Measurements from ENCODE around the gene POMGNT1.

POMGNT1 gene

GRCh38 chr1:46171871-46172270 lies 26.4 kb downstream of the POMGNT1 start:
- 86 to 89% methylated on average over 2 to 4 of the region's 6 CpGs for WGBS, 2 experiments (ENCODE audit: insufficient coverage in 2 of 2)
- Histone ChIP-seq H3K4me1 (ENCODE audit: control insufficient read depth, insufficient read depth, low read length, poor library complexity, severe bottlenecking) (peaks cover 20% of the 10 kb centered on the region), H3K4me3 (ENCODE audit: extremely low read depth, insufficient read depth, low read length, poor library complexity, severe bottlenecking) (no peak overlapping the region), H3K9me3 (ENCODE audit: control insufficient read depth, low read length) (no peaks in the 10 kb centered on the region), H3K27ac (ENCODE audit: low read depth, low read length, severe bottlenecking) (no peak overlapping the region), H3K36me3 (ENCODE audit: control insufficient read depth, insufficient read depth, low read length) (no peaks in the 10 kb centered on the region)

- H3K4me3 ChIP-seq (ENCODE audit: extremely low read depth, insufficient read depth, low read length, poor library complexity, severe bottlenecking) = no peak overlapping the region
- 91 to 96% methylated on average over 8 of the region's 8 CpGs for WGBS, 2 experiments (ENCODE audit: insufficient coverage in 2 of 2)
- H3K36me3 ChIP-seq (ENCODE audit: control insufficient read depth, insufficient read depth, low read length) = no peaks in the 10 kb centered on the region
- H3K9me3 ChIP-seq (ENCODE audit: control insufficient read depth, low read length) = no peaks in the 10 kb centered on the region
- H3K4me1 ChIP-seq (ENCODE audit: control insufficient read depth, insufficient read depth, low read length, poor library complexity, severe bottlenecking) = peaks cover 20% of the 10 kb centered on the region
- no peak overlapping the region for H3K27ac ChIP-seq (ENCODE audit: low read depth, low read length, severe bottlenecking)
Measured at GRCh38 chr1:46171351-46171750, 26.9 kb downstream of the POMGNT1 start.

- WGBS, 2 experiments (ENCODE audit: insufficient coverage in 2 of 2) = 100% methylated on average over 1 to 2 of the region's 3 CpGs
- no peaks in the 10 kb centered on the region for H3K9me3 ChIP-seq (ENCODE audit: control insufficient read depth, low read length)
Measured at GRCh38 chr1:46169811-46170454, 28.3 kb downstream of the POMGNT1 start.

GRCh38 chr1:46168477-46168876 lies 29.8 kb downstream of the POMGNT1 start:
- H3K9me3 ChIP-seq (ENCODE audit: control insufficient read depth, low read length) = no peaks in the 10 kb centered on the region
- peaks cover 6% of the 10 kb centered on the region for H3K4me1 ChIP-seq (ENCODE audit: control insufficient read depth, insufficient read depth, low read length, poor library complexity, severe bottlenecking)
- no peaks in the 10 kb centered on the region for H3K36me3 ChIP-seq (ENCODE audit: control insufficient read depth, insufficient read depth, low read length)
- 71% methylated on average over 1 of the region's 1 CpG; no CpG with 5 or more reads in 1 of the 2 experiments for WGBS, 2 experiments (ENCODE audit: insufficient coverage in 2 of 2)
- H3K4me3 ChIP-seq (ENCODE audit: extremely low read depth, insufficient read depth, low read length, poor library complexity, severe bottlenecking) = no peak overlapping the region
- H3K27ac ChIP-seq (ENCODE audit: low read depth, low read length, severe bottlenecking) = no peak overlapping the region

More at GRCh38 chr1:46169811-46170454, 28.3 kb downstream of the POMGNT1 start:
- Histone ChIP-seq H3K4me3 (ENCODE audit: extremely low read depth, insufficient read depth, low read length, poor library complexity, severe bottlenecking) (no peak overlapping the region), H3K36me3 (ENCODE audit: control insufficient read depth, insufficient read depth, low read length) (no peaks in the 10 kb centered on the region), H3K4me1 (ENCODE audit: control insufficient read depth, insufficient read depth, low read length, poor library complexity, severe bottlenecking) (peaks cover 20% of the 10 kb centered on the region), H3K27ac (ENCODE audit: low read depth, low read length, severe bottlenecking) (no peak overlapping the region)

GRCh38 chr1:46166521-46167462 lies 31.4 kb downstream of the POMGNT1 start:
- no peak overlapping the region for H3K4me3 ChIP-seq (ENCODE audit: extremely low read depth, insufficient read depth, low read length, poor library complexity, severe bottlenecking)
- WGBS, 2 experiments (ENCODE audit: insufficient coverage in 2 of 2) = 89% methylated on average over 44 to 46 of the region's 47 CpGs
- H3K4me1 ChIP-seq (ENCODE audit: control insufficient read depth, insufficient read depth, low read length, poor library complexity, severe bottlenecking) = no peaks in the 10 kb centered on the region
- no peaks in the 10 kb centered on the region for H3K36me3 ChIP-seq (ENCODE audit: control insufficient read depth, insufficient read depth, low read length)
- no peak overlapping the region for H3K27ac ChIP-seq (ENCODE audit: low read depth, low read length, severe bottlenecking)
- H3K9me3 ChIP-seq (ENCODE audit: control insufficient read depth, low read length) = no peaks in the 10 kb centered on the region

GRCh38 chr1:46160212-46160611 lies 38.0 kb downstream of the POMGNT1 start:
- no peak overlapping the region for H3K27ac ChIP-seq (ENCODE audit: low read depth, low read length, severe bottlenecking)
- no peaks in the 10 kb centered on the region for H3K4me1 ChIP-seq (ENCODE audit: control insufficient read depth, insufficient read depth, low read length, poor library complexity, severe bottlenecking)
- no peaks in the 10 kb centered on the region for H3K36me3 ChIP-seq (ENCODE audit: control insufficient read depth, insufficient read depth, low read length)
- H3K9me3 ChIP-seq (ENCODE audit: control insufficient read depth, low read length) = no peaks in the 10 kb centered on the region
- no peak overlapping the region for H3K4me3 ChIP-seq (ENCODE audit: extremely low read depth, insufficient read depth, low read length, poor library complexity, severe bottlenecking)
- 80% methylated on average over 1 of the region's 1 CpG for WGBS, 2 experiments (ENCODE audit: insufficient coverage in 2 of 2)

GRCh38 chr1:46159516-46159915 lies 38.7 kb downstream of the POMGNT1 start:
- Histone ChIP-seq H3K9me3 (ENCODE audit: control insufficient read depth, low read length) (no peaks in the 10 kb centered on the region), H3K4me1 (ENCODE audit: control insufficient read depth, insufficient read depth, low read length, poor library complexity, severe bottlenecking) (no peaks in the 10 kb centered on the region), H3K36me3 (ENCODE audit: control insufficient read depth, insufficient read depth, low read length) (no peaks in the 10 kb centered on the region), H3K4me3 (ENCODE audit: extremely low read depth, insufficient read depth, low read length, poor library complexity, severe bottlenecking) (no peak overlapping the region), H3K27ac (ENCODE audit: low read depth, low read length, severe bottlenecking) (no peak overlapping the region)
- 83 to 97% methylated on average over 3 of the region's 3 CpGs for WGBS, 2 experiments (ENCODE audit: insufficient coverage in 2 of 2)

GRCh38 chr1:46158312-46159281 lies 39.6 kb downstream of the POMGNT1 start:
- Histone ChIP-seq H3K27ac (ENCODE audit: low read depth, low read length, severe bottlenecking) (no peak overlapping the region), H3K4me1 (ENCODE audit: control insufficient read depth, insufficient read depth, low read length, poor library complexity, severe bottlenecking) (no peaks in the 10 kb centered on the region), H3K4me3 (ENCODE audit: extremely low read depth, insufficient read depth, low read length, poor library complexity, severe bottlenecking) (no peak overlapping the region), H3K36me3 (ENCODE audit: control insufficient read depth, insufficient read depth, low read length) (no peaks in the 10 kb centered on the region), H3K9me3 (ENCODE audit: control insufficient read depth, low read length) (no peaks in the 10 kb centered on the region)
- WGBS, 2 experiments (ENCODE audit: insufficient coverage in 2 of 2) = 90 to 100% methylated on average over 6 to 11 of the region's 13 CpGs

GRCh38 chr1:46157916-46158311 lies 40.3 kb downstream of the POMGNT1 start:
- no peaks in the 10 kb centered on the region for H3K4me1 ChIP-seq (ENCODE audit: control insufficient read depth, insufficient read depth, low read length, poor library complexity, severe bottlenecking)
- 92 to 100% methylated on average over 1 of the region's 1 CpG for WGBS, 2 experiments (ENCODE audit: insufficient coverage in 2 of 2)
- no peaks in the 10 kb centered on the region for H3K9me3 ChIP-seq (ENCODE audit: control insufficient read depth, low read length)
- H3K36me3 ChIP-seq (ENCODE audit: control insufficient read depth, insufficient read depth, low read length) = no peaks in the 10 kb centered on the region
- H3K27ac ChIP-seq (ENCODE audit: low read depth, low read length, severe bottlenecking) = no peak overlapping the region
- H3K4me3 ChIP-seq (ENCODE audit: extremely low read depth, insufficient read depth, low read length, poor library complexity, severe bottlenecking) = no peak overlapping the region

GRCh38 chr1:46153732-46154131 lies 44.5 kb downstream of the POMGNT1 start:
- no peak overlapping the region for H3K4me3 ChIP-seq (ENCODE audit: extremely low read depth, insufficient read depth, low read length, poor library complexity, severe bottlenecking)
- no peaks in the 10 kb centered on the region for H3K36me3 ChIP-seq (ENCODE audit: control insufficient read depth, insufficient read depth, low read length)
- WGBS, 2 experiments (ENCODE audit: insufficient coverage in 2 of 2) = 100% methylated on average over 1 of the region's 1 CpG; no CpG with 5 or more reads in 1 of the 2 experiments
- H3K27ac ChIP-seq (ENCODE audit: low read depth, low read length, severe bottlenecking) = no peak overlapping the region
- peaks cover 5% of the 10 kb centered on the region for H3K4me1 ChIP-seq (ENCODE audit: control insufficient read depth, insufficient read depth, low read length, poor library complexity, severe bottlenecking)
- no peaks in the 10 kb centered on the region for H3K9me3 ChIP-seq (ENCODE audit: control insufficient read depth, low read length)
